Fibroblast of the conjunctiva (primary cell): ENCODE measurements around the gene MED7.

Source experiments
- DNase-seq: peaks from one replicate; pipeline ENCODE4 v3.0.0-alpha.2; 2010; ENCODE audit warnings: low read depth

MED7 gene

DNA sequence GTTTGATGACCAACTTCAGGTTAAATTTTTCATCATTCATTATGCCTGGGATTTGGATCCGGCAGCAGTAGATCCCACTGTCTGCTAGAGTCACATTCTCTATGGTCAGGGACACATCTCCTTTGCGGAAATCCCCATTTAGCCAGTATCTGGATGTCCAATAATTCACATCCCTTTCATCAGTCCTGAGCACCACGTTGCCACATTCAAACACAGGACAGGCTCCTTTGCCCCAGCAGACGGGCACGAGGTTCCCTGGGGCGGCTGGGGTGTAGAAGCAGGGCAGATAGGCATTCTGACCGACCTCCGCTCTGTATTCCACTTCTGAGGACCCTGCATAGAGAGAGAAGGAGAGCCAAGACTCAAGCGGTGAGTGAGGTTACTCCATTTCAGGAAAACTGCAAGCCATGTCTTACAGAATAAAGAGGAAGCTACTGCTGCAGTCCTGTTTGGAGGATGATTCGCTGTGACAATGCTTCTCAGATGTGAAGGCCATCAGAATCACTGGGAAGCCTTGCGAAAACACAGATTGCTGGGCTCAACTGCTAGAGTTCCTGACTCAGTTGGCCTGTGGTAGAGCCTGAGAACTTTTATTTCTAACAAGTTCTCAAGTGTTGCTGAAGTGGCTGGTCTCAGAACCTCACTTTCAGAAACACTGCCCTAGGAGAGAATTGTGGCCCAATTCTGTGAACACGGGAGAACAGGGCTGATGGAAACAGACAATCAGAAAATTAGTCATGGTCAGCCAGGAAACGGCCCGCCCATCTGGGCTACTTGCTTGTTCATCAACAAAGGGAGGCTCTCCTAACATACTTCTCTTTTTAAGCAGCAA lies 35.8 kb downstream of the MED7 start:
- no peak for DNase-seq

DNA sequence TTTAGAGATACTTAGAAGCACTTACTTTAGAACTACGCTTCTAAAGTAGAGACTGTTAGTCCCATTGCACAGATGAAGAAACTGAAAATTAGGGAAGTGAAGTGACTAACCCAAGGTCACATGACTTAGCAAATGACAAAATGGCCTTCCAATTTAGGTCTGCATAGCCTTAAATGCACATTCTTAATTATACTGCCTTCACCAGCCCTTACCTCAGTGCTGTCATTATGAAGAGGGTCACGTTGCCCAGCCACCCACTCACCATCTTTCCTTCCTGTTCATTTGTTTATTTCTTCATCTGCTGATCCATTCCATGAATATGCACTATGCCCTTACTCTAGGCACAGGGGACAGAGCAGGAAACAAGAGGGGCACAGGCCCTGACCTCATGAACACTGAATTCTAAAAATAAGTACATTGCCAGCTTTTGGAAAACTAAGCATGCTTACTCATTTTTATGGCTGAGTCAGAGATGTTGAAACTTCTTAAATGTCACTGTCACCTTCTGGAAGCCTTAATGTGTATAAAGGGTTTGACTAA lies 42.5 kb downstream of the MED7 start:
- DNase-seq, result peak; percentile 22

DNA sequence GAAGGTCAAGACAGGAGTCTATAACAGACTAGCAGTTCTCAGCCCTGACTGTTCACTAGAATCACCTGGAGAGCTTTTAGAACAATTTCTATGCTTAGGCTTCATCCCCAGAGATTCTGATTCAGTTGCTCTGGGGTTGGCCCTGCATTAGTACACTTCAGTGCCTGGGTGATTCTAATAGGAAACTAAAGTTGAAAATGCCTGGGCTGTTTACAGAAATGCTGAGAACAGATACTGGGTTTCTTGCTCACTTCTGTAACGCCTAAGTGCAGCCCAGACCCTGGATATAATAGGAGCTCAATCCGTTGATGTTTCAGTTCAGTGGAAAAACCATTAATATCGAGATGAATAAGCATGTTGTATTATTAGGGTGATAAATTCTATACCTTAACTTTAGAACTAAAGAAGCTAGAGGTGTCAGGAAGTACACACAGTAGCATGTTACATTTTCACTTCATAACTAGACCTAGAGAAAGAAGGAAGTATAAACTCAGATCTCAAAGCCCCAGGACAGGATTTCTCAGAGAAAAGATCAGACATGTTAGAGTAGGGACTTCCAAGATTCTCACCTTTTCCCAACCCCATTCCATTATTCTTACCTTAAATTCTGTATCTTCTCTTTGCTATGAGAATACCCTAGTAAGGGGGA lies 54.2 kb downstream of the MED7 start:
- DNase-seq, result no peak
